Neural crest cell (in vitro differentiated cells): Measurements from ENCODE around the gene XPO1. TPM values are rescaled to one million over a fixed set of nuclear protein-coding genes. Genes with fewer than 3 reads are reported as not detected.
"Not testable (repeated sequence)": the region's sequence is repeated elsewhere in the genome, so short reads cannot be mapped to it uniquely, and the experiment has no call there.

Experiments used
- DNase-seq: peaks from one replicate; pipeline ENCODE4 v3.0.0; 2021; ENCODE audit warnings: low read depth, mixed read lengths, low spot score
- H3K27ac Mint-ChIP-seq: one replicate; pipeline ENCODE4 v1.8.0; 2021; ENCODE audit warnings: mild to moderate bottlenecking, mixed read lengths; ENCODE audit not compliant: unreplicated experiment
- H3K27me3 Mint-ChIP-seq: 2 replicates; pipeline ENCODE4 v1.8.0; 2021; ENCODE audit warnings: low read depth, mild to moderate bottlenecking, mixed read lengths
- H3K36me3 Mint-ChIP-seq: 2 replicates; pipeline ENCODE4 v1.8.0; 2021; ENCODE audit warnings: low read depth, mild to moderate bottlenecking, mixed read lengths
- H3K4me1 Mint-ChIP-seq: 2 replicates; pipeline ENCODE4 v1.8.0; 2021; ENCODE audit warnings: mixed read lengths
- H3K4me3 Mint-ChIP-seq: one replicate; pipeline ENCODE4 v1.8.0; 2021; ENCODE audit warnings: mild to moderate bottlenecking, mixed read lengths
- H3K9me3 Mint-ChIP-seq: 2 replicates; pipeline ENCODE4 v1.8.0; 2021; ENCODE audit warnings: mixed read lengths
- CTCF ChIP-seq: fragments of 200-600 bp; sonication (generic); conservative IDR thresholded peaks from 2 replicates; pipeline ENCODE4 v1.5.0; 2021; ENCODE audit warnings: antibody characterized with exemption, mild to moderate bottlenecking
- total RNA-seq: library from RNA; stranded (reverse); gene quantifications from 2 replicates; pipeline ENCODE4 v1.2.1, GENCODE V29; 2021

Gene XPO1
- total RNA-seq, 1 donor from 2014 or later = 233 TPM

GRCh38 chr2:61554604-61555003 lies 16.4 kb upstream of the XPO1 start:
- TF ChIP-seq CTCF = no peak
- H3K36me3 Mint-ChIP-seq = no peaks in the 10 kb centered on the region
- no peak overlapping the region for H3K4me3 Mint-ChIP-seq
- DNase-seq = no peak
- no peaks in the 10 kb centered on the region for H3K27me3 Mint-ChIP-seq
- no peaks in the 10 kb centered on the region for H3K9me3 Mint-ChIP-seq
- no peak overlapping the region for H3K27ac Mint-ChIP-seq
- no peaks in the 10 kb centered on the region for H3K4me1 Mint-ChIP-seq

- H3K27ac Mint-ChIP-seq = peak overlapping the region; percentile 5
- DNase-seq = no peak
- no peak overlapping the region for H3K4me3 Mint-ChIP-seq
- no peaks in the 10 kb centered on the region for H3K27me3 Mint-ChIP-seq
- no peaks in the 10 kb centered on the region for H3K36me3 Mint-ChIP-seq
- no peaks in the 10 kb centered on the region for H3K4me1 Mint-ChIP-seq
- H3K9me3 Mint-ChIP-seq = no peaks in the 10 kb centered on the region
- no peak for TF ChIP-seq CTCF
These were observed 12.4 kb upstream of the XPO1 start for GRCh38 chr2:61550375-61551209.

GRCh38 chr2:61549546-61549945 lies 11.4 kb upstream of the XPO1 start:
- DNase-seq = no peak
- no peaks in the 10 kb centered on the region for H3K4me1 Mint-ChIP-seq
- no peak overlapping the region for H3K27ac Mint-ChIP-seq

GRCh38 chr2:61543062-61543461 lies 4.9 kb upstream of the XPO1 start:
- H3K9me3 Mint-ChIP-seq = no peaks in the 10 kb centered on the region
- H3K4me3 Mint-ChIP-seq = no peak overlapping the region
- H3K36me3 Mint-ChIP-seq = peaks cover 3% of the 10 kb centered on the region
- no peak overlapping the region for H3K27ac Mint-ChIP-seq
- DNase-seq = no peak
- peaks cover 12% of the 10 kb centered on the region for H3K4me1 Mint-ChIP-seq
- peak; percentile 28 for TF ChIP-seq CTCF
- H3K27me3 Mint-ChIP-seq = peaks cover 3% of the 10 kb centered on the region

More at GRCh38 chr2:61549546-61549945, 11.4 kb upstream of the XPO1 start:
- Mint-ChIP-seq H3K9me3 (no peaks in the 10 kb centered on the region), H3K27me3 (no peaks in the 10 kb centered on the region), H3K4me3 (no peak overlapping the region), H3K36me3 (no peaks in the 10 kb centered on the region)
- no peak for TF ChIP-seq CTCF

- H3K4me1 Mint-ChIP-seq = peaks cover 28% of the 10 kb centered on the region
- H3K36me3 Mint-ChIP-seq = peaks cover 10% of the 10 kb centered on the region
- peak overlapping the region; percentile 45 for H3K27ac Mint-ChIP-seq
- H3K9me3 Mint-ChIP-seq, DNase-seq, H3K27me3 Mint-ChIP-seq, H3K4me3 Mint-ChIP-seq: not testable (repeated sequence)
These were observed 2.0 kb upstream of the XPO1 start for GRCh38 chr2:61540167-61540566.

GRCh38 chr2:61538920-61539520 lies 864 bp upstream of the XPO1 start:
- Mint-ChIP-seq H3K9me3 (no peaks in the 10 kb centered on the region), H3K36me3 (peaks cover 10% of the 10 kb centered on the region), H3K27ac (peak overlapping the region; percentile 93), H3K4me3 (peak overlapping the region; percentile 95), H3K27me3 (peaks cover 8% of the 10 kb centered on the region), H3K4me1 (peaks cover 37% of the 10 kb centered on the region)
- TF ChIP-seq CTCF = no peak
- DNase-seq = no peak
